H1 (cell line): ENCODE measurements around the gene MDFIC. TPM values are rescaled to one million over a fixed set of nuclear protein-coding genes. Genes with fewer than 3 reads are reported as not detected.

ENCODE experiments used
- CTCF ChIA-PET: fragments of 300-600 bp; sonication (Branson Sonifier 250); formaldehyde crosslinking; loops from one replicate; lab custom pipeline; 2021; ENCODE audit not compliant: partially characterized antibody; lab: Charles Lee
- POLR2A ChIA-PET: fragments of 300-600 bp; sonication (Branson Sonifier 250); formaldehyde crosslinking; loops from one replicate; lab custom pipeline; 2021; ENCODE audit warnings: inconsistent platforms; ENCODE audit not compliant: partially characterized antibody; lab: Charles Lee
- DNase-seq, 2 experiments: peaks; one replicate each; pipeline versions ENCODE4 v3.0.0 to v3.0.0-alpha.2; 2010 to 2022; ENCODE audit warnings: low spot score in 2 of 2, low read depth in 1 of 2, mixed read lengths in 1 of 2
- FAIRE-seq: peaks from 2 replicates; lab custom pipeline; 2011; peaks lifted over from hg19 to GRCh38; lab: Jason Lieb, UNC
- H2AFZ ChIP-seq: 2 replicates; pipeline ENCODE4 v1.8.1; 2012; ENCODE audit warnings: low read length, inconsistent platforms
- H2AK5ac ChIP-seq: 2 replicates; pipeline ENCODE4 v1.6.1; 2013; ENCODE audit warnings: low read depth, low read length
- H2BK120ac ChIP-seq: replicated peaks from 2 replicates; pipeline ENCODE3; 2013; ENCODE audit warnings: low read depth, low read length, inconsistent platforms
- H2BK12ac ChIP-seq: 2 replicates; pipeline ENCODE4 v1.6.1; 2013; ENCODE audit warnings: low read depth, low read length
- H2BK15ac ChIP-seq: 2 replicates; pipeline ENCODE4 v1.6.1; 2013; ENCODE audit warnings: low read length
- H2BK20ac ChIP-seq: 2 replicates; pipeline ENCODE4 v1.6.1; 2013; ENCODE audit warnings: low read length
- H2BK5ac ChIP-seq: 2 replicates; pipeline ENCODE4 v1.6.1; 2013; ENCODE audit warnings: low read depth, low read length
- H3K14ac ChIP-seq: 2 replicates; pipeline ENCODE4 v1.6.1; 2013; ENCODE audit warnings: inconsistent platforms; ENCODE audit not compliant: insufficient read length
- H3K18ac ChIP-seq: 2 replicates; pipeline ENCODE4 v1.6.1; 2013; ENCODE audit warnings: low read length; ENCODE audit errors: extremely low read depth
- H3K23ac ChIP-seq: 2 replicates; pipeline ENCODE4 v1.6.1; 2013; ENCODE audit warnings: inconsistent platforms; ENCODE audit not compliant: insufficient read length
- H3K23me2 ChIP-seq: 2 replicates; pipeline ENCODE4 v1.6.1; 2013; ENCODE audit warnings: low read depth, low read length
- H3K27ac ChIP-seq: 2 replicates; pipeline ENCODE4 v1.6.1; 2011; ENCODE audit warnings: low read depth, low read length, inconsistent platforms
- H3K27me3 ChIP-seq, 4 experiments: replicated peaks in 1 of 4; 1 replicate in 1 of 4; 2 replicates in 3 of 4; pipeline versions ENCODE4 v1.6.1 to v1.8.1; 2011 to 2013; ENCODE audit warnings: low read length in 3 of 4, mild to moderate bottlenecking in 3 of 4, inconsistent platforms in 2 of 4, mixed read lengths in 2 of 4, moderate library complexity in 1 of 4; ENCODE audit not compliant: control insufficient read depth in 3 of 4, insufficient read depth in 3 of 4; ENCODE audit errors: extremely low read depth in 1 of 4
- H3K36me3 ChIP-seq, 4 experiments: 2 replicates each; pipeline versions ENCODE4 v1.6.1 to v1.8.1; 2011 to 2013; ENCODE audit warnings: mild to moderate bottlenecking in 4 of 4, low read length in 3 of 4, moderate library complexity in 2 of 4, control low read depth in 1 of 4, inconsistent platforms in 1 of 4; ENCODE audit not compliant: insufficient read depth in 4 of 4, control insufficient read depth in 2 of 4
- H3K4ac ChIP-seq: replicated peaks from 2 replicates; pipeline ENCODE3; 2013; ENCODE audit warnings: low read length, low read depth, mixed read lengths, inconsistent platforms; ENCODE audit not compliant: insufficient read length
- H3K4me1 ChIP-seq, 4 experiments: replicated peaks in 1 of 4; 1 replicate in 1 of 4; 2 replicates in 3 of 4; pipeline versions ENCODE4 v1.6.1 to v1.8.1; 2011 to 2013; ENCODE audit warnings: low read length in 3 of 4, inconsistent platforms in 2 of 4, mixed read lengths in 1 of 4; ENCODE audit not compliant: insufficient read depth in 4 of 4, control insufficient read depth in 3 of 4
- H3K4me2 ChIP-seq, 2 experiments: 2 replicates each; pipeline versions ENCODE4 v1.6.1 to v1.8.1; 2011 to 2013; ENCODE audit warnings: low read depth in 2 of 2, low read length in 2 of 2, control low read depth in 1 of 2, inconsistent platforms in 1 of 2, mild to moderate bottlenecking in 1 of 2; ENCODE audit not compliant: insufficient read depth in 1 of 2
- H3K4me3 ChIP-seq, 4 experiments: fragments of 200-600, 300-600 bp in 1 of 4; sonication (generic), shearing (Covaris generic), sonication (Bioruptor Twin) in 1 of 4; 2 replicates each; pipeline versions ENCODE4 v1.5.1 to v1.8.1; 2011 to 2016; ENCODE audit warnings: low read length in 4 of 4, low read depth in 3 of 4, control low read depth in 2 of 4, inconsistent platforms in 2 of 4, mild to moderate bottlenecking in 2 of 4, mixed read lengths in 1 of 4, moderate library complexity in 1 of 4; ENCODE audit not compliant: insufficient read depth in 2 of 4; ENCODE audit errors: extremely low read depth in 1 of 4
- H3K56ac ChIP-seq: replicated peaks from 2 replicates; pipeline ENCODE3; 2013; ENCODE audit warnings: low read depth, mild to moderate bottlenecking, mixed read lengths, low read length, inconsistent platforms; ENCODE audit not compliant: insufficient read length
- H3K79me1 ChIP-seq: 2 replicates; pipeline ENCODE4 v1.6.1; 2013; ENCODE audit warnings: low read depth, low read length, control low read depth
- H3K79me2 ChIP-seq, 2 experiments: 2 replicates each; pipeline versions ENCODE4 v1.6.1 to v1.8.1; 2012 to 2013; ENCODE audit warnings: low read length in 2 of 2, mild to moderate bottlenecking in 2 of 2, inconsistent platforms in 1 of 2; ENCODE audit not compliant: insufficient read depth in 2 of 2, control insufficient read depth in 1 of 2
- H3K9ac ChIP-seq, 4 experiments: replicated peaks in 1 of 4; 1 replicate in 1 of 4; 2 replicates in 3 of 4; pipeline versions ENCODE4 v1.6.1 to v1.8.1; 2011 to 2013; ENCODE audit warnings: low read depth in 3 of 4, low read length in 3 of 4, control low read depth in 2 of 4, mild to moderate bottlenecking in 2 of 4, moderate library complexity in 2 of 4, inconsistent platforms in 1 of 4; ENCODE audit errors: extremely low read depth in 1 of 4
- H3K9me3 ChIP-seq, 2 experiments: 2 replicates each; pipeline versions ENCODE4 v1.6.1 to v1.8.1; 2012 to 2013; ENCODE audit warnings: mild to moderate bottlenecking in 2 of 2, moderate library complexity in 2 of 2, control low read depth in 1 of 2, inconsistent platforms in 1 of 2, low read depth in 1 of 2, low read length in 1 of 2, mixed read lengths in 1 of 2; ENCODE audit not compliant: insufficient read depth in 2 of 2
- H4K20me1 ChIP-seq, 2 experiments: replicated peaks in 1 of 2; 2 replicates each; pipeline versions ENCODE3 to v1.8.1; 2011 to 2013; ENCODE audit warnings: inconsistent platforms in 2 of 2, low read length in 2 of 2, mild to moderate bottlenecking in 1 of 2; ENCODE audit not compliant: insufficient read depth in 2 of 2, control insufficient read depth in 1 of 2
- H4K5ac ChIP-seq: 2 replicates; pipeline ENCODE4 v1.6.1; 2013; ENCODE audit warnings: low read length, low read depth, mixed read lengths, inconsistent platforms; ENCODE audit not compliant: insufficient read length
- H4K8ac ChIP-seq: 2 replicates; pipeline ENCODE4 v1.8.0; 2013; ENCODE audit warnings: mild to moderate bottlenecking, moderate library complexity, low read length, inconsistent platforms; ENCODE audit not compliant: insufficient read depth; ENCODE audit errors: extremely low read depth
- H4K91ac ChIP-seq: replicated peaks from 2 replicates; pipeline ENCODE3; 2013; ENCODE audit warnings: low read length, mixed read lengths, inconsistent platforms; ENCODE audit not compliant: insufficient read length
- CHD1 ChIP-seq: IDR thresholded peaks from 2 replicates; pipeline ENCODE4 v1.6.1; 2012; ENCODE audit warnings: low read depth, low read length, improper control_type of control experiment
- EGR1 ChIP-seq: IDR thresholded peaks from 2 replicates; pipeline ENCODE4 v1.6.1; 2011; ENCODE audit warnings: low read depth, low read length, borderline replicate concordance
- EP300 ChIP-seq, 2 experiments: IDR thresholded peaks; 1 replicate in 1 of 2; 2 replicates in 1 of 2; pipeline ENCODE4 v1.6.1; 2011 to 2012; ENCODE audit warnings: low read depth in 2 of 2, low read length in 2 of 2, mild to moderate bottlenecking in 2 of 2, borderline replicate concordance in 1 of 2, inconsistent platforms in 1 of 2, moderate library complexity in 1 of 2
- FOSL1 ChIP-seq: IDR thresholded peaks from 2 replicates; pipeline ENCODE4 v1.6.1; 2011; ENCODE audit warnings: mild to moderate bottlenecking, low read depth, low read length, moderate library complexity; ENCODE audit not compliant: insufficient read depth
- JUN ChIP-seq: IDR thresholded peaks from 2 replicates; pipeline ENCODE4 v1.6.1; 2011; ENCODE audit warnings: low read depth, mild to moderate bottlenecking, improper control_type of control experiment, low read length
- NANOG ChIP-seq: IDR thresholded peaks from 2 replicates; pipeline ENCODE4 v1.6.1; 2011; ENCODE audit warnings: low read length, low read depth, mild to moderate bottlenecking, inconsistent platforms; ENCODE audit not compliant: insufficient read depth, poor library complexity, severe bottlenecking
- RBBP5 ChIP-seq: IDR thresholded peaks from 2 replicates; pipeline ENCODE4 v1.7.1; 2012; ENCODE audit warnings: low read depth, mild to moderate bottlenecking, inconsistent platforms, low read length, moderate library complexity, borderline replicate concordance
- SIX5 ChIP-seq: IDR thresholded peaks from 2 replicates; pipeline ENCODE4 v1.6.1; 2011; ENCODE audit warnings: mild to moderate bottlenecking, low read depth, low read length
- SUZ12 ChIP-seq: fragments of 200-600 bp; sonication (generic); IDR thresholded peaks from 2 replicates; pipeline ENCODE4 v1.6.1; 2012; ENCODE audit warnings: mild to moderate bottlenecking, inconsistent platforms, low read length, moderate library complexity, mixed read lengths
- WGBS, 2 experiments: shearing (Covaris generic) in 1 of 2; methylation state at CpG; one replicate each; pipeline versions ENCODE4 v1.1.6 to v1.1.7; 2013 to 2015; ENCODE audit warnings: low lambda C conversion rate in 2 of 2, mixed read lengths in 2 of 2, inconsistent platforms in 1 of 2, low coverage in 1 of 2, missing lambda C conversion rate in 1 of 2; ENCODE audit not compliant: insufficient replicate concordance in 2 of 2, insufficient coverage in 1 of 2, insufficient read length in 1 of 2; ENCODE audit errors: extremely low coverage in 1 of 2, missing lambda C conversion rate in 1 of 2; 5-methylcytosine and 5-hydroxymethylcytosine counted together
- polyA plus RNA-seq, 7 experiments: library from polyadenylated mRNA; depleted of rRNA in 3 of 7; stranded (reverse) in 5 of 7; unstranded in 2 of 7; fragments of >200 nt in 5 of 7; fragments of 200-250 nt in 2 of 7; gene quantifications; 1 replicate in 5 of 7; 2 replicates in 1 of 7; 4 replicates in 1 of 7; pipeline versions ENCODE4 v1.2.1 to v1.2.3, GENCODE V29; 2011 to 2013; ENCODE audit warnings: missing spikeins in 2 of 7, mixed read lengths in 2 of 7
- total RNA-seq: library from RNA; stranded (reverse); fragmentation: NEBNext Ultra II Directional; extraction: Animal tissue kit (Norgen Biotek cat#: 25700); gene quantifications from 2 replicates; pipeline ENCODE4 v1.2.1, GENCODE V29; 2021
- TF ChIP-seq, protein P1 (sequence below), 3 experiments: IDR thresholded peaks; 1 replicate in 2 of 3; 2 replicates in 1 of 3; pipeline versions ENCODE4 v1.5.1 to v1.6.1; 2011; ENCODE audit warnings: low read length in 3 of 3, mild to moderate bottlenecking in 3 of 3, inconsistent platforms in 2 of 3, low read depth in 1 of 3, moderate library complexity in 1 of 3; ENCODE audit not compliant: insufficient read depth in 1 of 3; ENCODE audit errors: control extremely low read depth in 1 of 3
- TF ChIP-seq, protein P2 (sequence below): IDR thresholded peaks from 2 replicates; pipeline ENCODE4 v1.6.1; 2012; ENCODE audit warnings: inconsistent platforms

MDFIC gene
- total and polyA plus RNA-seq, 2 of the 8 experiments (the other 6 are each of a cell fraction or from before 2014, with no cell fraction given): 2.3 to 11.4 TPM

DNA sequence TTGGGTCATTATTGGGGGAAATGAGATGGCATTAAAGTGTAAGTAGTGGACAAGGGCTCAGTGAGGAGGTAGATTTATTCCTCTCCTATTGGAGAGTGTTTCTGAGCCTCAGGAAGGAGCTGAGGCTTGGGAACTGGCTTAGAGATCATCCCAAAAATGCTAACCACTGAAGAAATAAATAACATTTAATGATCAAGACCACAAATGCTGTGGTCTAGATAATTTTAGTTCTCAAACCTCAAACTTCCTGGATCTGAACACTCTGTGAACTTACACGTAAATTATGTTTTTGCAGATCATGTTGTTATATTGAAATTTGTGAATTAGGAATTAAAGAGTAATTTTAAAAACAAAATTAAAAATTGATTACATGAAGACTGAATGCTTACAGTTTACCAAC is 27.3 kb downstream of the MDFIC start:
- H3K36me3 ChIP-seq: no peaks in the 10 kb centered on the region
- no peak overlapping the region for H4K91ac ChIP-seq
- no peak overlapping the region for H3K27ac ChIP-seq
- H3K4me3 ChIP-seq: no peak overlapping the region
- no peak overlapping the region for H2AFZ ChIP-seq
- no peak overlapping the region for H3K4ac ChIP-seq
- H3K23ac ChIP-seq: no peak overlapping the region
- H4K5ac ChIP-seq: no peak overlapping the region
- no peak overlapping the region for H3K9ac ChIP-seq
- no peak overlapping the region for H2BK20ac ChIP-seq
- no peak overlapping the region for H3K14ac ChIP-seq
- no peak for FAIRE-seq
- no peak for DNase-seq
- H3K56ac ChIP-seq: no peak overlapping the region
- WGBS, 2 experiments: 100% methylated on average over 1 of the region's 1 CpG; no CpG with 5 or more reads in 1 of the 2 experiments
- H3K18ac ChIP-seq: no peak overlapping the region
- H2BK15ac ChIP-seq: no peak overlapping the region
- no peak overlapping the region for H2AK5ac ChIP-seq
- no peaks in the 10 kb centered on the region for H3K23me2 ChIP-seq
- H3K4me2 ChIP-seq: no peak overlapping the region
- POLR2A ChIA-PET: no interaction called here
- peaks cover 0 to 7% (median 3%) of the 10 kb centered on the region in 4 experiments; a peak in 3 of 7 replicates for H3K4me1 ChIP-seq
- no peaks in the 10 kb centered on the region for H3K9me3 ChIP-seq
- no peaks in the 10 kb centered on the region for H3K79me2 ChIP-seq
- H2BK120ac ChIP-seq: no peak overlapping the region
- H4K8ac ChIP-seq: no peak overlapping the region
- no peak overlapping the region for H2BK12ac ChIP-seq
- no peaks in the 10 kb centered on the region for H3K27me3 ChIP-seq
- no peak overlapping the region for H2BK5ac ChIP-seq
- H4K20me1 ChIP-seq: no peaks in the 10 kb centered on the region
- H3K79me1 ChIP-seq: no peaks in the 10 kb centered on the region
- CTCF ChIA-PET: no interaction called here
- TF ChIP-seq RBBP5 (no peak), EGR1 (no peak), EP300 (IDR thresholded peaks at IDR 0.05; ENCODE audit: borderline replicate concordance in 1 of 2, low read depth in 2 of 2, low read length in 2 of 2) (no peak), NANOG (no peak), SUZ12 (no peak), SIX5 (no peak), CHD1 (no peak), FOSL1 (no peak), JUN (no peak)
- TF ChIP-seq, protein P1, sequence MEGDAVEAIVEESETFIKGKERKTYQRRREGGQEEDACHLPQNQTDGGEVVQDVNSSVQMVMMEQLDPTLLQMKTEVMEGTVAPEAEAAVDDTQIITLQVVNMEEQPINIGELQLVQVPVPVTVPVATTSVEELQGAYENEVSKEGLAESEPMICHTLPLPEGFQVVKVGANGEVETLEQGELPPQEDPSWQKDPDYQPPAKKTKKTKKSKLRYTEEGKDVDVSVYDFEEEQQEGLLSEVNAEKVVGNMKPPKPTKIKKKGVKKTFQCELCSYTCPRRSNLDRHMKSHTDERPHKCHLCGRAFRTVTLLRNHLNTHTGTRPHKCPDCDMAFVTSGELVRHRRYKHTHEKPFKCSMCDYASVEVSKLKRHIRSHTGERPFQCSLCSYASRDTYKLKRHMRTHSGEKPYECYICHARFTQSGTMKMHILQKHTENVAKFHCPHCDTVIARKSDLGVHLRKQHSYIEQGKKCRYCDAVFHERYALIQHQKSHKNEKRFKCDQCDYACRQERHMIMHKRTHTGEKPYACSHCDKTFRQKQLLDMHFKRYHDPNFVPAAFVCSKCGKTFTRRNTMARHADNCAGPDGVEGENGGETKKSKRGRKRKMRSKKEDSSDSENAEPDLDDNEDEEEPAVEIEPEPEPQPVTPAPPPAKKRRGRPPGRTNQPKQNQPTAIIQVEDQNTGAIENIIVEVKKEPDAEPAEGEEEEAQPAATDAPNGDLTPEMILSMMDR (IDR thresholded peaks at IDR 0.05; ENCODE audit: control extremely low read depth in 1 of 3, insufficient read depth in 1 of 3, low read depth in 1 of 3, low read length in 3 of 3): no peak
- TF ChIP-seq, protein P2, sequence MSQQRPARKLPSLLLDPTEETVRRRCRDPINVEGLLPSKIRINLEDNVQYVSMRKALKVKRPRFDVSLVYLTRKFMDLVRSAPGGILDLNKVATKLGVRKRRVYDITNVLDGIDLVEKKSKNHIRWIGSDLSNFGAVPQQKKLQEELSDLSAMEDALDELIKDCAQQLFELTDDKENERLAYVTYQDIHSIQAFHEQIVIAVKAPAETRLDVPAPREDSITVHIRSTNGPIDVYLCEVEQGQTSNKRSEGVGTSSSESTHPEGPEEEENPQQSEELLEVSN: no peak
